ENCODE measurements around the gene ZNF44.

- no peak for TF ChIP-seq ZNF157 (tag by site-specific recombination; IDR thresholded peaks at IDR 0.05)
- no peak for TF ChIP-seq CTCF (tag by site-specific recombination; IDR thresholded peaks at IDR 0.05)
- TF ChIP-seq REST (tag by site-specific recombination; IDR thresholded peaks at IDR 0.05), result no peak
- no peak for TF ChIP-seq ATF2 (tag by site-specific recombination; IDR thresholded peaks at IDR 0.05; ENCODE audit: low read depth)
- no peak for TF ChIP-seq ZNF211 (tag by site-specific recombination; IDR thresholded peaks at IDR 0.05; ENCODE audit: low read depth)
- no peak for TF ChIP-seq MEIS1 (CRISPR knock-in tag; IDR thresholded peaks at IDR 0.05; ENCODE audit: borderline replicate concordance)
- TF ChIP-seq GLIS1 (tag by site-specific recombination; IDR thresholded peaks at IDR 0.05), result no peak
- no peak for TF ChIP-seq ZNF148 (tag by site-specific recombination; IDR thresholded peaks at IDR 0.05; ENCODE audit: borderline replicate concordance)
- no peak for TF ChIP-seq ZNF274 (IDR thresholded peaks at IDR 0.05; ENCODE audit: low read length)
- no peak for TF ChIP-seq ZNF274 (tag by site-specific recombination; IDR thresholded peaks at IDR 0.05; ENCODE audit: borderline replicate concordance)
- TF ChIP-seq ZNF280D (tag by site-specific recombination; IDR thresholded peaks at IDR 0.05), result no peak
- TF ChIP-seq ZSCAN30 (tag by site-specific recombination; IDR thresholded peaks at IDR 0.05), result no peak
- no peak for TF ChIP-seq ZNF776 (tag by site-specific recombination; IDR thresholded peaks at IDR 0.05; ENCODE audit: borderline replicate concordance)
- TF ChIP-seq ZNF555 (tag by site-specific recombination; conservative IDR thresholded peaks at IDR 0.05), result no peak
Observed at GRCh38 chr19:12265921-12266704, 28.6 kb downstream of the ZNF44 start.
